OCI-LY7 (cell line): Measurements from ENCODE around the gene KBTBD7. TPM values are rescaled to one million over a fixed set of nuclear protein-coding genes. Genes with fewer than 3 reads are reported as not detected.

ENCODE experiments used
- BruUV-seq: library from RNA; stranded (reverse); fragments of 400-500 nt; replicated peaks from 2 replicates; lab custom pipeline; 2021; lab: Mats Ljungman, UMichigan
- CTCF ChIA-PET: fragments of 300-600 bp; sonication (Branson Sonifier 250); formaldehyde crosslinking; loops from one replicate; lab custom pipeline; 2022; ENCODE audit warnings: antibody characterized with exemption; ENCODE audit not compliant: unreplicated experiment; lab: Charles Lee
- POLR2A ChIA-PET: fragments of 300-600 bp; sonication (Branson Sonifier 250); formaldehyde crosslinking; loops from one replicate; lab custom pipeline; 2022; ENCODE audit warnings: antibody characterized with exemption; lab: Charles Lee
- DNase-seq: peaks from one replicate; pipeline ENCODE4 v3.0.0-alpha.2; 2015; ENCODE audit warnings: low spot score
- H2AFZ ChIP-seq: fragments of 200-600 bp; sonication (generic), shearing (Covaris generic); 2 replicates; pipeline ENCODE4 v1.6.1; 2014; ENCODE audit warnings: mild to moderate bottlenecking, antibody characterized with exemption, low read length, moderate library complexity
- H3K27ac ChIP-seq: fragments of 200-600 bp; sonication (generic); 2 replicates; pipeline ENCODE4 v1.5.1; 2014; ENCODE audit warnings: mixed run types, low read depth, mild to moderate bottlenecking, moderate library complexity, low read length, inconsistent platforms; ENCODE audit not compliant: poor library complexity, severe bottlenecking
- H3K36me3 ChIP-seq: fragments of 200-600 bp; sonication (generic); 2 replicates; pipeline ENCODE4 v1.6.1; 2014; ENCODE audit warnings: mild to moderate bottlenecking, antibody characterized with exemption, low read length, moderate library complexity, mixed read lengths; ENCODE audit not compliant: insufficient read depth
- H3K4me1 ChIP-seq: fragments of 200-600 bp; sonication (generic); 2 replicates; pipeline ENCODE4 v1.5.1; 2014; ENCODE audit warnings: mild to moderate bottlenecking, low read length; ENCODE audit not compliant: insufficient read depth, poor library complexity, severe bottlenecking
- H3K4me2 ChIP-seq: fragments of 200-600 bp; sonication (generic); 2 replicates; pipeline ENCODE4 v1.6.1; 2014; ENCODE audit warnings: mild to moderate bottlenecking, low read length
- H3K4me3 ChIP-seq: fragments of 200-600 bp; sonication (generic); 2 replicates; pipeline ENCODE4 v1.5.1; 2014; ENCODE audit warnings: mild to moderate bottlenecking, low read depth, low read length; ENCODE audit not compliant: poor library complexity, severe bottlenecking
- H3K79me2 ChIP-seq: fragments of 200-600 bp; sonication (generic); 2 replicates; pipeline ENCODE4 v1.6.1; 2016; ENCODE audit warnings: low read depth, mild to moderate bottlenecking, low read length, moderate library complexity, mixed read lengths; ENCODE audit not compliant: insufficient read depth
- H3K9me2 ChIP-seq: fragments of 200-600 bp; sonication (generic); 2 replicates; pipeline ENCODE4 v1.6.1; 2016; ENCODE audit warnings: mild to moderate bottlenecking, low read length, mixed read lengths; ENCODE audit not compliant: insufficient read depth
- H3K9me3 ChIP-seq: fragments of 200-600 bp; sonication (generic); 2 replicates; pipeline ENCODE4 v1.6.1; 2014; ENCODE audit warnings: mild to moderate bottlenecking, mixed run types, low read length, mixed read lengths
- H4K20me1 ChIP-seq: fragments of 200-600 bp; sonication (generic); 2 replicates; pipeline ENCODE4 v1.6.1; 2014; ENCODE audit warnings: mild to moderate bottlenecking, antibody characterized with exemption, low read length, moderate library complexity, mixed read lengths; ENCODE audit not compliant: insufficient read depth
- CTCF ChIP-seq: fragments of 200-600 bp; sonication (generic); conservative IDR thresholded peaks from 2 replicates; pipeline ENCODE4 v1.5.1; 2014; ENCODE audit warnings: mild to moderate bottlenecking, antibody characterized with exemption, low read length, moderate library complexity, mixed read lengths
- EZH2phosphoT487 ChIP-seq: fragments of 200-600 bp; sonication (generic); IDR thresholded peaks from 2 replicates; pipeline ENCODE4 v1.6.1; 2018; ENCODE audit warnings: low read depth, borderline replicate concordance, mild to moderate bottlenecking, mixed run types, antibody characterized with exemption, low read length, moderate library complexity, mixed read lengths
- intact Hi-C: fragments of 100-400 bp; cut with micrococcal nuclease; formaldehyde crosslinking; loops from one replicate; pipeline ENCODE4 v1.10.0; 2022; ENCODE audit not compliant: unreplicated experiment
- total RNA-seq, 2 experiments: library from RNA; depleted of rRNA in 1 of 2; stranded (reverse); fragments of >200 nt in 1 of 2; shearing (Covaris generic) in 1 of 2; gene quantifications; 2 replicates each; pipeline ENCODE4 v1.2.3, GENCODE V29; 2014 to 2022

The KBTBD7 gene
- total RNA-seq, 2 experiments from 2014 or later = 3.1 to 6.5 TPM

- TF ChIP-seq EZH2phosphoT487 (no peak), CTCF (no peak)
- Histone ChIP-seq H3K9me2 (no peaks in the 10 kb centered on the region), H4K20me1 (no peaks in the 10 kb centered on the region), H3K36me3 (peaks cover 49% of the 10 kb centered on the region), H3K4me3 (no peak overlapping the region), H2AFZ (no peak overlapping the region), H3K79me2 (no peaks in the 10 kb centered on the region), H3K4me1 (peaks cover 14% of the 10 kb centered on the region), H3K9me3 (no peaks in the 10 kb centered on the region), H3K4me2 (no peak overlapping the region), H3K27ac (no peak overlapping the region)
- BruUV-seq = no TSS peak
- intact Hi-C loops = no loop called here
- no peak for DNase-seq
- POLR2A ChIA-PET = interaction anchor here (0.8 to 1.2 kb wide), 2 partner anchors 10 to 164 kb away, joined by 3 to 4 read pairs; no protein-coding TSS in a partner anchor
- CTCF ChIA-PET = no interaction called here
These were observed 42.0 kb upstream of the KBTBD7 start for GRCh38 chr13:41236369-41236768.

GRCh38 chr13:41232578-41233480 is 38.5 kb upstream of the KBTBD7 start:
- no peak overlapping the region for H3K4me3 ChIP-seq
- no TSS peak for BruUV-seq
- CTCF ChIA-PET = no interaction called here

More at GRCh38 chr13:41232578-41233480, 38.5 kb upstream of the KBTBD7 start:
- Histone ChIP-seq H3K4me2 (no peak overlapping the region), H2AFZ (no peak overlapping the region), H4K20me1 (no peaks in the 10 kb centered on the region), H3K4me1 (peaks cover 14% of the 10 kb centered on the region), H3K27ac (no peak overlapping the region), H3K79me2 (no peaks in the 10 kb centered on the region), H3K9me2 (no peaks in the 10 kb centered on the region), H3K9me3 (no peaks in the 10 kb centered on the region), H3K36me3 (peaks cover 48% of the 10 kb centered on the region)
- intact Hi-C loops = no loop called here
- TF ChIP-seq CTCF = no peak
- TF ChIP-seq EZH2phosphoT487 = no peak
- POLR2A ChIA-PET = interaction anchor here (0.7 to 1.7 kb wide), 9 partner anchors 8 to 151 kb away, joined by 3 to 5 read pairs (median 4); no protein-coding TSS in a partner anchor
- DNase-seq = no peak
